ENCODE data around the gene LACC1.

Gene LACC1

GRCh38 chr13:43861863-43862262, 17.8 kb upstream of the LACC1 start:
- no peak overlapping the region for H2AFZ ChIP-seq (ENCODE audit: low read depth, low read length, severe bottlenecking)
- H3K4me2 ChIP-seq (ENCODE audit: low read depth, low read length, poor library complexity, severe bottlenecking): no peak overlapping the region
- no peak for TF ChIP-seq EZH2phosphoT487 (conservative IDR thresholded peaks at IDR 0.05; ENCODE audit: low read length)
- TF ChIP-seq, protein P1, sequence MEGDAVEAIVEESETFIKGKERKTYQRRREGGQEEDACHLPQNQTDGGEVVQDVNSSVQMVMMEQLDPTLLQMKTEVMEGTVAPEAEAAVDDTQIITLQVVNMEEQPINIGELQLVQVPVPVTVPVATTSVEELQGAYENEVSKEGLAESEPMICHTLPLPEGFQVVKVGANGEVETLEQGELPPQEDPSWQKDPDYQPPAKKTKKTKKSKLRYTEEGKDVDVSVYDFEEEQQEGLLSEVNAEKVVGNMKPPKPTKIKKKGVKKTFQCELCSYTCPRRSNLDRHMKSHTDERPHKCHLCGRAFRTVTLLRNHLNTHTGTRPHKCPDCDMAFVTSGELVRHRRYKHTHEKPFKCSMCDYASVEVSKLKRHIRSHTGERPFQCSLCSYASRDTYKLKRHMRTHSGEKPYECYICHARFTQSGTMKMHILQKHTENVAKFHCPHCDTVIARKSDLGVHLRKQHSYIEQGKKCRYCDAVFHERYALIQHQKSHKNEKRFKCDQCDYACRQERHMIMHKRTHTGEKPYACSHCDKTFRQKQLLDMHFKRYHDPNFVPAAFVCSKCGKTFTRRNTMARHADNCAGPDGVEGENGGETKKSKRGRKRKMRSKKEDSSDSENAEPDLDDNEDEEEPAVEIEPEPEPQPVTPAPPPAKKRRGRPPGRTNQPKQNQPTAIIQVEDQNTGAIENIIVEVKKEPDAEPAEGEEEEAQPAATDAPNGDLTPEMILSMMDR (IDR thresholded peaks at IDR 0.05; ENCODE audit: insufficient read depth, low read length, poor library complexity, severe bottlenecking): no peak

GRCh38 chr13:43864921-43865320, 14.8 kb upstream of the LACC1 start:
- Histone ChIP-seq H3K9ac (ENCODE audit: low read length) (no peak overlapping the region), H2AFZ (ENCODE audit: low read depth, low read length, severe bottlenecking) (no peak overlapping the region), H3K27me3 (ENCODE audit: low read length) (no peaks in the 10 kb centered on the region), H3K4me3 (ENCODE audit: insufficient read depth, low read length, poor library complexity, severe bottlenecking) (no peak overlapping the region), H3K79me2 (ENCODE audit: insufficient read depth, low read length) (no peaks in the 10 kb centered on the region), H3K4me2 (ENCODE audit: low read depth, low read length, poor library complexity, severe bottlenecking) (no peak overlapping the region), H3K9me3 (ENCODE audit: insufficient read depth, low read length) (no peaks in the 10 kb centered on the region), H4K20me1 (ENCODE audit: low read depth, low read length) (no peaks in the 10 kb centered on the region), H3K27ac (ENCODE audit: low read depth, low read length) (no peak overlapping the region), H3K9me2 (replicated peaks; ENCODE audit: insufficient read depth, low read length) (no peaks in the 10 kb centered on the region), H3K36me3 (ENCODE audit: low read length) (peaks cover 8% of the 10 kb centered on the region; the same call in 1 of the 2 replicates), H3F3A (ENCODE audit: insufficient read depth) (no peaks in the 10 kb centered on the region)
- TF ChIP-seq, protein P1 (IDR thresholded peaks at IDR 0.05; ENCODE audit: insufficient read depth, low read length, poor library complexity, severe bottlenecking): no peak
- no peak for TF ChIP-seq EZH2phosphoT487 (conservative IDR thresholded peaks at IDR 0.05; ENCODE audit: low read length)

More at GRCh38 chr13:43861863-43862262, 17.8 kb upstream of the LACC1 start:
- no peaks in the 10 kb centered on the region for H3K9me2 ChIP-seq (replicated peaks; ENCODE audit: insufficient read depth, low read length)
- H3K4me3 ChIP-seq (ENCODE audit: insufficient read depth, low read length, poor library complexity, severe bottlenecking): no peak overlapping the region
- H3K9ac ChIP-seq (ENCODE audit: low read length): no peak overlapping the region
- H3K27me3 ChIP-seq (ENCODE audit: low read length): no peaks in the 10 kb centered on the region
- no peaks in the 10 kb centered on the region for H3K9me3 ChIP-seq (ENCODE audit: insufficient read depth, low read length)
- no peaks in the 10 kb centered on the region for H3F3A ChIP-seq (ENCODE audit: insufficient read depth)
- peaks cover 8% of the 10 kb centered on the region; the same call in 1 of the 2 replicates for H3K36me3 ChIP-seq (ENCODE audit: low read length)
- H3K27ac ChIP-seq (ENCODE audit: low read depth, low read length): no peak overlapping the region
- no peaks in the 10 kb centered on the region for H4K20me1 ChIP-seq (ENCODE audit: low read depth, low read length)
- H3K79me2 ChIP-seq (ENCODE audit: insufficient read depth, low read length): no peaks in the 10 kb centered on the region

DNA sequence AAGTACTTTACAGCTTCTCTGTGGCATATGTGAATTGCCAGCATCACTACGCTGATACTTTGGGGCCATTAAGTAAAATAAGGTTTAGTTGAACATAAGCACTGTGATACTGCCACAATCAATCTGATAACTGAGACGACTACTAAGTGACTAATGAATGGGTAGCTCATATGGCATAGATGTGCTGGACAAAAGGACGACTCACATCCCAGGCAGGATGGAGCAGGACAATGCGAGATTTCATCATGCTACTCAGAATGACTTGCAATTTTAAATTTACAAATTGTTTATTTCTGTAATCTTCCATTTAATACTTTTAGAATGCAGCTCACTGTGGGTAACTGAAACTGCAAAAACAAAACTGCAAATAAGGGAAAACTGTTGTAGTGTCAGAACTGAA, 13.8 kb upstream of the LACC1 start:
- no peak overlapping the region for H3K9ac ChIP-seq (ENCODE audit: low read length)
- no peaks in the 10 kb centered on the region for H3K9me2 ChIP-seq (replicated peaks; ENCODE audit: insufficient read depth, low read length)
- TF ChIP-seq, protein P1 (IDR thresholded peaks at IDR 0.05; ENCODE audit: insufficient read depth, low read length, poor library complexity, severe bottlenecking): no peak
- no peaks in the 10 kb centered on the region for H3F3A ChIP-seq (ENCODE audit: insufficient read depth)
- no peak overlapping the region for H2AFZ ChIP-seq (ENCODE audit: low read depth, low read length, severe bottlenecking)
- peaks cover 8% of the 10 kb centered on the region; the same call in 1 of the 2 replicates for H3K36me3 ChIP-seq (ENCODE audit: low read length)
- no peak overlapping the region for H3K4me2 ChIP-seq (ENCODE audit: low read depth, low read length, poor library complexity, severe bottlenecking)
- no peaks in the 10 kb centered on the region for H3K79me2 ChIP-seq (ENCODE audit: insufficient read depth, low read length)
- H4K20me1 ChIP-seq (ENCODE audit: low read depth, low read length): no peaks in the 10 kb centered on the region
- no peaks in the 10 kb centered on the region for H3K9me3 ChIP-seq (ENCODE audit: insufficient read depth, low read length)
- no peak overlapping the region for H3K27ac ChIP-seq (ENCODE audit: low read depth, low read length)
- H3K4me3 ChIP-seq (ENCODE audit: insufficient read depth, low read length, poor library complexity, severe bottlenecking): no peak overlapping the region
- no peaks in the 10 kb centered on the region for H3K27me3 ChIP-seq (ENCODE audit: low read length)
